Dedifferentiated amniotic fluid mesenchymal stem cell (primary cell): ENCODE results near the gene STK11IP.

Experiments
- DNase-seq: peaks from one replicate; pipeline ENCODE4 v3.0.0-alpha.2; 2016; ENCODE audit errors: extremely low spot score

The STK11IP gene

GRCh38 chr2:219578811-219579613 is 18.6 kb upstream of the STK11IP start:
- no peak for DNase-seq

GRCh38 chr2:219581346-219581745 is 16.3 kb upstream of the STK11IP start:
- no peak for DNase-seq

GRCh38 chr2:219591091-219591490 is 6.6 kb upstream of the STK11IP start:
- no peak for DNase-seq

GRCh38 chr2:219592736-219593135 is 4.9 kb upstream of the STK11IP start:
- DNase-seq: peak; percentile 48

- no peak for DNase-seq
Measured at GRCh38 chr2:219593154-219593553, 4.5 kb upstream of the STK11IP start.

- DNase-seq: no peak
Measured at GRCh38 chr2:219595256-219595655, 2.4 kb upstream of the STK11IP start.

- peak; percentile 18 for DNase-seq
Measured at GRCh38 chr2:219596954-219597551, 604 bp upstream of the STK11IP start.

- no peak for DNase-seq
Measured at GRCh38 chr2:219598308-219599078, 836 bp downstream of the STK11IP start.

GRCh38 chr2:219603771-219604170 is 6.1 kb downstream of the STK11IP start:
- DNase-seq: no peak

- DNase-seq: no peak
Measured at GRCh38 chr2:219605607-219605954, 7.9 kb downstream of the STK11IP start.

GRCh38 chr2:219607931-219608330 is 10.3 kb downstream of the STK11IP start:
- DNase-seq: no peak

GRCh38 chr2:219608399-219608964 is 10.8 kb downstream of the STK11IP start:
- no peak for DNase-seq

GRCh38 chr2:219609149-219609750 is 11.6 kb downstream of the STK11IP start:
- DNase-seq: no peak

GRCh38 chr2:219611306-219611705 is 13.6 kb downstream of the STK11IP start:
- no peak for DNase-seq

GRCh38 chr2:219611866-219612576 is 14.4 kb downstream of the STK11IP start:
- DNase-seq: no peak

- DNase-seq: no peak
Measured at GRCh38 chr2:219612577-219613286, 15.1 kb downstream of the STK11IP start.

- no peak for DNase-seq
Measured at GRCh38 chr2:219613461-219614070, 15.9 kb downstream of the STK11IP start.

GRCh38 chr2:219614076-219614860 is 16.6 kb downstream of the STK11IP start:
- no peak for DNase-seq

- no peak for DNase-seq
Measured at GRCh38 chr2:219615036-219615435, 17.4 kb downstream of the STK11IP start.
